Measurements from ENCODE around the gene ARHGAP29. TPM values are rescaled to one million over a fixed set of nuclear protein-coding genes. Genes with fewer than 3 reads are reported as not detected.

The ARHGAP29 gene
- total and polyA plus RNA-seq, 8 donors: 5.1 to 15.8 (median 9.7) TPM

- no peak overlapping the region for H3K27ac ChIP-seq
- H3K9me3 ChIP-seq: no peaks in the 10 kb centered on the region
- no peak overlapping the region for H3K4me3 ChIP-seq
- DNase-seq (no peak), FAIRE-seq (no peak), ATAC-seq (no peak)
- no peak for TF ChIP-seq CTCF (IDR thresholded peaks at IDR 0.05)
- H3K36me3 ChIP-seq: no peaks in the 10 kb centered on the region
- no peaks in the 10 kb centered on the region for H3K4me1 ChIP-seq
- intact Hi-C loops (cut with DNase I): no loop called here
- 72 to 89% methylated on average over 1 of the region's 1 CpG for WGBS, 2 donors
- H3K27me3 ChIP-seq: no peaks in the 10 kb centered on the region
Observed at GRCh38 chr1:94144836-94145235, 92.5 kb downstream of the ARHGAP29 start.

GRCh38 chr1:94143809-94144176 lies 93.6 kb downstream of the ARHGAP29 start:
- Histone ChIP-seq H3K27ac (no peak overlapping the region), H3K9me3 (no peaks in the 10 kb centered on the region), H3K4me3 (no peak overlapping the region), H3K27me3 (no peaks in the 10 kb centered on the region), H3K36me3 (no peaks in the 10 kb centered on the region), H3K4me1 (no peaks in the 10 kb centered on the region)
- TF ChIP-seq CTCF (IDR thresholded peaks at IDR 0.05): no peak
- DNase-seq (no peak), ATAC-seq (no peak), FAIRE-seq (no peak)
- intact Hi-C loops (cut with DNase I): no loop called here

GRCh38 chr1:94143173-94143808 lies 94.1 kb downstream of the ARHGAP29 start:
- no peaks in the 10 kb centered on the region for H3K4me1 ChIP-seq
- no peak overlapping the region for H3K27ac ChIP-seq
- WGBS, 2 donors: 61 to 68% methylated on average over 2 of the region's 2 CpGs
- no peaks in the 10 kb centered on the region for H3K27me3 ChIP-seq
- TF ChIP-seq CTCF (IDR thresholded peaks at IDR 0.05): no peak
- no peak overlapping the region for H3K4me3 ChIP-seq
- ATAC-seq (no peak), DNase-seq (no peak), FAIRE-seq (no peak)
- H3K36me3 ChIP-seq: no peaks in the 10 kb centered on the region
- H3K9me3 ChIP-seq: no peaks in the 10 kb centered on the region
- intact Hi-C loops (cut with DNase I): no loop called here

GRCh38 chr1:94142583-94142982 lies 94.8 kb downstream of the ARHGAP29 start:
- FAIRE-seq (no peak), ATAC-seq (no peak), DNase-seq (no peak)
- Histone ChIP-seq H3K27me3 (no peaks in the 10 kb centered on the region), H3K27ac (no peak overlapping the region), H3K9me3 (no peaks in the 10 kb centered on the region), H3K4me1 (no peaks in the 10 kb centered on the region), H3K36me3 (no peaks in the 10 kb centered on the region), H3K4me3 (no peak overlapping the region)
- WGBS, 2 donors: 75 to 86% methylated on average over 2 of the region's 2 CpGs
- TF ChIP-seq CTCF (IDR thresholded peaks at IDR 0.05): no peak
- intact Hi-C loops (cut with DNase I): no loop called here

GRCh38 chr1:94142022-94142421 lies 95.4 kb downstream of the ARHGAP29 start:
- DNase-seq (no peak), ATAC-seq (no peak), FAIRE-seq (no peak)
- intact Hi-C loops (cut with DNase I): no loop called here
- no peak for TF ChIP-seq CTCF (IDR thresholded peaks at IDR 0.05)
- no peaks in the 10 kb centered on the region for H3K9me3 ChIP-seq
- no peaks in the 10 kb centered on the region for H3K27me3 ChIP-seq
- no peaks in the 10 kb centered on the region for H3K36me3 ChIP-seq
- H3K4me1 ChIP-seq: no peaks in the 10 kb centered on the region
- no peak overlapping the region for H3K4me3 ChIP-seq
- no peak overlapping the region for H3K27ac ChIP-seq
- WGBS, 2 donors: 81 to 97% methylated on average over 1 of the region's 1 CpG

Measured in pancreas (tissue), 10 donors.